HG02759 (cell line): ENCODE measurements around the gene TUBB2A.
A peak's percentile ranks its signal among the peaks of the same experiment; 100 is the strongest.

Source experiments
- ATAC-seq: cut with Tn5 transposase; IDR thresholded peaks from one replicate; pipeline ENCODE4 v1.9.1; 2021; ENCODE audit warnings: mild to moderate bottlenecking, moderate library complexity; ENCODE audit not compliant: unreplicated experiment

The TUBB2A gene

DNA sequence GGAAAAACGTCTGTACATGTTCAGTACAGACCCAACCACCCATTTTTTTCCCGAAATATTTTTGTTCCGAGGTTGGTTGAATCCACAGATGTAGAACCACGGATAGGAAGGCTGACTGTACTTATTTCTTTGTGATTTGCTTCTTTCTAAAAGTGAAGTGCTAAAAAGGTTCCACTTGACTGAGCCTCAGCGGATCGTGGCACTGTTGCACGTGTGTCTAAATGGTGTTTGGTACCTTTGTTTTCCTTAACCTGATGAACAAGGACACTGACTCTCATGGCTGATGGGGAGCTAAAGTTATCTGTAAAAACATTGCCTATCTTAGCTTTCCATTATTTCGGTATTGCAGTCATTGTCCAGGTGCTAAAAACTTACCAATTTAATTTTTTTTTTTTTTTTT lies 32.7 kb downstream of the TUBB2A start:
- ATAC-seq, result no peak

DNA sequence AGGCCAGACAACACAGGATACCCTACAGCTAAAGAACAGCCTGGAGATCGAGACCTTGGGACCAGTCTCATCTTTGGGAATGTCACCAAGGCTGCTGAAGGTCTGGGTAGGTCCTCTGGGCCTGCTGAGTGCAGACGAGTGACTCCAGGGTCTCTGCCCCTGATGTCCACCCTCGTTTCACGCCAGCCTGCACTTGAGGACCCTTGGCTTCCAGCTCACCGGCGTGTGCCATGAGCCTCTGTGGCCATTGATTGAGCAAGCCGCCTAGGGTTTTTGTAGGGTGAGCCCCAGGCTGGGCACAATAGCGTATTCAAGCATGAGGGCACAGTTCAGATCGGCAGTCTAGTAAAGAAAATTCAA lies 34.5 kb downstream of the TUBB2A start:
- ATAC-seq, result no peak

DNA sequence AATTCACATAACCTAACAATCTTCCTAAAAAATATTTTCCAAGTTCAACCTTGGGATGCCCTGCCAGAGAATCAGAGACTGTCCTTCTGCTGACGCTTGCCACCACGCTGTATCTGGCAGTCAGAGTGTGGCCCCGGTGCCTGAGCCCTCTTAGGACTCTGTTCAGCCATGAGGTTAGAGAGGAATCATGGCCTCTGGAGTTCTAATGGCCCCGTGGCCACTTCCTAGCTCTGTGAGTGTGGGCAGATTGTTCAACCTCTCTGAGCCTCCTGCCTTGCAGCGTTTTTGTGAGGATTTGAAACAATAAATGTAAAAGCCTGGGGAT lies 36.6 kb downstream of the TUBB2A start:
- no peak for ATAC-seq

DNA sequence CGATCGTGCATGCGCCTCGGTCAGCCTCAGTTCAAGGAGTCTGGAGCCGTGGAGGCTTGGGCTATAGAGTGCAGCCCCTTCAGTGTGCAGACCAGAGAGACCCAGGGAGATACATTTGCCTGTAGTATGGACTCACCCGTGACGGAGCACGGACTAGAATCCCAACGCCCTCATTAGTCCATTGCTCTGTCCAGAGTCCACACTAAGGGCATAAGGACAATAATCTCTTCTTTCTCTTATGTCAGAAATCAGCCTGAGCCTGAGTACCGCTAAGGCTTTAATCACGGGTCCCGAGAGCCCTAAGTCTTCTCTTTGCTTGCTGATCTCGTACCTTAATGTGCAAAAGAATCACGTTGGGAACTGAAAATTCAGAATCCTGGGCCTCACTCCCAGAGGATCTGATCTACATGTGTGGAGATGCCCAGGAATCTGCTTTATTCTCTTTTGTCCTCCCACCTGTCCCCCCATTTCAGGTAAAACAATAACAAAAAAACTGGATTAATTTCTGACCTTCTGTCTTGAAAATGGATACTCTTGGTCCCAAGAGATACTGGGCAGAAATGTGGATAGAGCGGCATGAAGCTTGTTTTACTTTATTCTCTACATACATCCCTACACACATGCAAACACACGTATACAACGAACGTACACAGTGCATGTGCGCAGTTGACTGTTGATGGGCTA lies 38.2 kb downstream of the TUBB2A start:
- ATAC-seq, result peak; percentile 28

DNA sequence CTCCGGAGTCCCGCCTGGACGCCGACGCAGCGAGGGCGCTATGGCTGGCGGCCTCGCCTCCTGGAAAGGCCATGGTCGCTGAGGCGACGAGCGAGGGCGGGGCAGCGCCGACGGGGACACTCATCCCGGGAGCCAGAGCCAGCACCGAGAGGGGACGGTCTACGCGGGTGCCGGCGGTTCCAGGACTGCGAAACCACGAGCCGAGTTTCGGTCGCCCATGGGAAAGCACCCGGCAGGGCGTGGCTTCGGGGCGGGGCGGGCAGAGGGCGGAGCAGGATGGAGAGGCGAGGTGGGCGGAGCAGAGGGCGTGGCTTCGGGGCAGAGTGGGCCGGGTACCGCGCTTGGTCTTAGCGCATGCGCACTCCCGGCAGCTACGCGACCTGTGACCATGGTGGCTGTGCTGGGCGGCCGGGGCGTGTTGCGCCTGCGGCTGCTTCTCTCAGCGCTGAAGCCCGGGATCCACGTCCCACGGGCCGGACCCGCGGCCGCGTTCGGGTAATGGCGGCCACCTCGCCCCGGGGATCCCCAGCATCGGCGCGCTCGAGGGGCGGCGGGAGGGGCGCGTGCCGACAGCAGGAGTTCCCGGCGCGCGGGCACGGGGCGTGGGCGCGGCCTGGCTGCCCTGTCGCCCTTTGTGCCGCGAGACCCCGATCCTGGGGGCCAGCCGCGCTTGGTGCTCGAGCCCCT lies 38.8 kb downstream of the TUBB2A start, which contains the start of gene BPHL:
Gene BPHL, plus strand, starts transcription at position 359 of the 687 bp plus-strand sequence. Its CDS starts 30 bp downstream, at position 389.
- ATAC-seq, result peak; percentile 91

DNA sequence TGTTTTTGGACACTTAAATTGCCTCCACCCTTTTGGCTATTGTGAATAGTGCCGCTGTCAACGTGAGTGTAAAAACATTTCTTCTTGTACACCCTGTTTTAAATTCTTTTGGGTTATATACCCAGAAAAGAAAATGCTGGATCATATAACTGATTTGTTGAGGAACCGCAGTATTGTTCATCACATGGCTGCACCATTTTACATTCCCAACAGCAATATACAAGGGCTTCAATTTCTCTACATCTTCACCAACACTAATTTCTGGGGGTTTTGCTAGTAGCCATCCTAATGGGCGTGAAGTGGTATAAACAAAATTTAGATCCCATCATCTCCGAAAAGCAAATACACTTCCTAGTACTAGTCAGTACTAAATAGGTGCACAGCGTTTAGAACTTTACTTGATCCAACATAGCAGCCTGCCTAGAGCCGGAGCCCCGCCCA lies 39.4 kb downstream of the TUBB2A start:
- ATAC-seq, result no peak

DNA sequence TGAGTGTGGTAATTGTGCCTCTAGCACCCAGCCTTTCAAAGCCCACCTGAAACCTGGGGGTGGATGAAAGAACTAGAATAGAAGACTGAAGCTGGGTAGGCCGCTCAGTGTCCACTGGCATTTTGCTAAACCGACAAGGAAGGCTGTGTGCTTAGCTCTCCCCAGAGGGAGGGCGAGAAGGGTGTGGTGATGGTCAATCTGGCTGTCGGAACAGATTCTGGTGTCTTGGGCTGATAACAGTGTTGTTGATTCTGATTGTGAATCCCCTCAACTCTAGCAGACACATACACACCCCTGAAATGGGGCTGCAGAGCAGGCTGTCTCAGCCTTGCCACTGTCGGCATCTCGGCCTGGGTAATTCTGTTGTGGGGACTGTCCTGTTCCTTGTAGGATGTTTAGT lies 43.0 kb downstream of the TUBB2A start:
- ATAC-seq, result no peak

DNA sequence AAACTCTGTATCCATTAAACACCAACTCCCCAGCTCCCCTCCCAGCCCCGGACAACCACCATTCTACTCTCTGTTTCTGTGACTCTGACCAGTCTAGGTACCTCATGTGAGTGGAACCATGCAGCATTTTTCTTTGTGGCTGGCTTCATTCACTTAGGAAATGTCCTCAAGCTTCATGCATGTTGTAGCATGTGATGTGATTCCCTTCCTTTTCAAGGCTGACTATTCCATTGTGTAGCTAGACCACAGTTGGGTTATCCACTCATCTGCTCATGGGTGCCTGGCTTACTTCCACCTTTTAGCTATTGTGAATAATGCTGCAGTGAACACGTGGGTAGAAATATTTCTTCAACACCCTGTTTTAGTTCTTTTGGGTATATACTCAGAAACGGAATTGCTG lies 47.6 kb downstream of the TUBB2A start:
- ATAC-seq, result no peak

DNA sequence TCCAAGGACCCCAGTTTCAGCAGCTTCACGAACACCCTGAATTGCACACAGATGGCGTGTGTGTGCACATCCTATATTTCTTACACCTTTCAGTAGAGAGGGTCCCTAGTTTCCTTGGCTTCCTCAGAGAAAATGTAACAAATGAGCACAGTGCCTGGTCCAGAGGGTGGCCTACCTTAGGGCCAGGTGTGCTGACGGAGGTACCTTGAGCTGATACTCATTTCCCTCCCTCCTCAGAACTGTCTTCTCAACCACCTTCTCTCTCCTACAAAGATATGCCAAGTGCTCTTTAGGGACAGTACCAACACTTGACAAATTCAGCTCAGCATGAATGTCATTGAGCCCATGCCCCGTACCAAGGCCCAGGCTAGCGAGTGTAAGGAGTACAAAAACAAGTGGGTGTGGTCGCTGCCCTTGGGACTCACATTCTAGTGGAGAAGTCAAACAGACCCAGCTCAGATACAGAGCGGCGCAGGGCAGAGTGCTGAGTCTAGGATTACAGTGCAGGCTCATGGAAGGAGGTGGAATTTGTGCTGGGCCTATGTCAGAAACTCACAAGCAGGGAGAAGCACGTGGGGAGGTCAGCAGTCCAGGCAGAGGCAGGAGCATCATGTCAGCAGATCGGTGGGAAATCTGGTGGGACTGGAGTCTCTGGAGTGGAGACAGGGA lies 48.5 kb downstream of the TUBB2A start:
- ATAC-seq, result no peak
